HCT116 (cell line): ENCODE data around the gene ATAD3C. TPM values are rescaled to one million over a fixed set of nuclear protein-coding genes. Genes with fewer than 3 reads are reported as not detected.
"Not testable (repeated sequence)": the region's sequence is repeated elsewhere in the genome, so short reads cannot be mapped to it uniquely, and the experiment has no call there.

Experiments used
- ATAC-seq: fragments of 200-7000 bp; cut with Tn5 transposase; 2 replicates; pipeline ENCODE4 v1.9.1; 2020; ENCODE audit warnings: mild to moderate bottlenecking, moderate library complexity
- BruUV-seq: library from RNA; stranded (reverse); fragments of 400-500 nt; replicated peaks from 2 replicates; lab custom pipeline; 2021; lab: Mats Ljungman, UMichigan
- CTCF ChIA-PET: fragments of 300-600 bp; sonication (Branson Sonifier 250); formaldehyde crosslinking; loops from one replicate; lab custom pipeline; 2021; ENCODE audit warnings: antibody characterized with exemption; lab: Charles Lee
- POLR2A ChIA-PET: fragments of 300-600, 350-600 bp; sonication (Branson Sonifier 250); formaldehyde crosslinking; loops from one replicate; lab custom pipeline; 2021; ENCODE audit warnings: antibody characterized with exemption; lab: Charles Lee
- RAD21 ChIA-PET, 2 experiments: fragments of 300-600 bp; sonication (Branson Sonifier 250); formaldehyde crosslinking; loops; one replicate each; lab custom pipeline; 2023; ENCODE audit warnings: low total read pairs in 2 of 2; ENCODE audit not compliant: uncharacterized antibody in 2 of 2, unreplicated experiment in 2 of 2, low non-redundant PET in 1 of 2; lab: Charles Lee
- DNase-seq: peaks from one replicate; pipeline ENCODE4 v3.0.0-alpha.2; 2010; ENCODE audit warnings: low read depth, low spot score
- H2AFZ ChIP-seq: fragments of 200-600 bp; shearing (Covaris generic), sonication (generic); 2 replicates; pipeline ENCODE4 v1.6.1; 2017; ENCODE audit warnings: low read depth, mixed run types, mixed read lengths, antibody characterized with exemption, low read length; ENCODE audit not compliant: poor library complexity, severe bottlenecking
- H3K27ac ChIP-seq: 2 replicates; pipeline ENCODE4 v1.5.1; 2012; ENCODE audit warnings: low read depth, low read length
- H3K27me3 ChIP-seq: fragments of 200-600 bp; sonication (generic); 2 replicates; pipeline ENCODE4 v1.6.1; 2016; ENCODE audit warnings: mixed run types, low read length, mixed read lengths; ENCODE audit not compliant: insufficient read depth
- H3K36me3 ChIP-seq, 2 experiments: fragments of 200-500 bp in 1 of 2; fragments of 200-600 bp in 1 of 2; sonication (Bioruptor generic) in 1 of 2; sonication (generic) in 1 of 2; 2 replicates each; pipeline versions ENCODE4 v1.5.1 to v1.6.1; 2014 to 2016; ENCODE audit warnings: low read length in 2 of 2, inconsistent platforms in 1 of 2, mixed read lengths in 1 of 2, mixed run types in 1 of 2; ENCODE audit not compliant: insufficient read depth in 2 of 2, control insufficient read depth in 1 of 2
- H3K4me1 ChIP-seq, 2 experiments: fragments of 200-600 bp in 1 of 2; sonication (generic) in 1 of 2; 2 replicates each; pipeline versions ENCODE4 v1.5.1 to v1.6.1; 2012 to 2017; ENCODE audit warnings: low read length in 2 of 2, inconsistent platforms in 1 of 2, mild to moderate bottlenecking in 1 of 2, mixed read lengths in 1 of 2, mixed run types in 1 of 2, moderate library complexity in 1 of 2; ENCODE audit not compliant: insufficient read depth in 2 of 2, control insufficient read depth in 1 of 2
- H3K4me2 ChIP-seq: fragments of 200-600 bp; sonication (generic); 2 replicates; pipeline ENCODE4 v1.6.1; 2017; ENCODE audit warnings: mixed run types, low read length, mixed read lengths
- H3K4me3 ChIP-seq, 2 experiments: fragments of 200-600 bp in 1 of 2; sonication (generic) in 1 of 2; replicated peaks in 1 of 2; 2 replicates each; pipeline ENCODE4 v1.5.1; 2011 to 2016; ENCODE audit warnings: low read length in 2 of 2, control low read depth in 1 of 2, low read depth in 1 of 2, mild to moderate bottlenecking in 1 of 2, mixed read lengths in 1 of 2, mixed run types in 1 of 2
- H3K79me2 ChIP-seq: fragments of 200-600 bp; sonication (generic); 2 replicates; pipeline ENCODE4 v1.6.1; 2017; ENCODE audit warnings: mild to moderate bottlenecking, mixed run types, low read length, moderate library complexity, mixed read lengths; ENCODE audit not compliant: insufficient read depth
- H3K9ac ChIP-seq: fragments of 200-600 bp; sonication (generic); 2 replicates; pipeline ENCODE4 v1.6.1; 2016; ENCODE audit warnings: low read length, mixed read lengths
- H3K9me2 ChIP-seq: fragments of 200-600 bp; sonication (generic), shearing (Covaris generic); 2 replicates; pipeline ENCODE4 v1.6.1; 2017; ENCODE audit warnings: mixed run types, mild to moderate bottlenecking, moderate library complexity; ENCODE audit not compliant: insufficient read depth
- H3K9me3 ChIP-seq, 2 experiments: fragments of 200-500 bp in 1 of 2; fragments of 200-600 bp in 1 of 2; sonication (Bioruptor generic) in 1 of 2; sonication (generic) in 1 of 2; 2 replicates each; pipeline ENCODE4 v1.6.1; 2014 to 2017; ENCODE audit warnings: low read length in 2 of 2, mixed read lengths in 2 of 2, inconsistent platforms in 1 of 2, low read depth in 1 of 2, mild to moderate bottlenecking in 1 of 2, mixed run types in 1 of 2, moderate library complexity in 1 of 2; ENCODE audit not compliant: control insufficient read depth in 1 of 2, insufficient read depth in 1 of 2
- H4K20me1 ChIP-seq: fragments of 200-600 bp; sonication (generic), shearing (Covaris generic); 2 replicates; pipeline ENCODE4 v1.6.1; 2017; ENCODE audit warnings: mixed run types, mild to moderate bottlenecking, moderate library complexity; ENCODE audit not compliant: insufficient read depth
- EZH2 ChIP-seq: fragments of 200-600 bp; sonication (generic); IDR thresholded peaks from 2 replicates; pipeline ENCODE4 v1.6.1; 2017; ENCODE audit warnings: antibody characterized with exemption, mixed run types
- FOSL1 ChIP-seq: IDR thresholded peaks from 2 replicates; pipeline ENCODE4 v1.6.1; 2012; ENCODE audit warnings: low read depth
- JUND ChIP-seq: IDR thresholded peaks from 2 replicates; pipeline ENCODE4 v1.6.1; 2012
- RAD21 ChIP-seq: IDR thresholded peaks from 2 replicates; pipeline ENCODE4 v1.6.1; 2012; ENCODE audit warnings: low read depth, mild to moderate bottlenecking
- SIN3A ChIP-seq: IDR thresholded peaks from 2 replicates; pipeline ENCODE4 v1.6.1; 2012; ENCODE audit warnings: low read depth
- TCF7L2 ChIP-seq: IDR thresholded peaks from 2 replicates; pipeline ENCODE4 v1.7.0; 2011; ENCODE audit warnings: borderline replicate concordance, inconsistent platforms; ENCODE audit not compliant: insufficient read depth, insufficient read length; ENCODE audit errors: extremely low read depth
- intact Hi-C: fragments of 100-400 bp; cut with micrococcal nuclease; formaldehyde crosslinking; loops from 2 replicates; pipeline ENCODE4 v1.10.0; 2022
- total RNA-seq: library from RNA; stranded (reverse); gene quantifications from one replicate; pipeline ENCODE4 v1.2.1, GENCODE V29; 2021; ENCODE audit not compliant: unreplicated experiment
- TF ChIP-seq, protein P1 (sequence below): IDR thresholded peaks from 2 replicates; pipeline ENCODE4 v1.6.1; 2012
- TF ChIP-seq, protein P2 (sequence below): IDR thresholded peaks from 2 replicates; pipeline ENCODE4 v1.6.1; 2012; ENCODE audit warnings: low read depth
- TF ChIP-seq, protein P3 (sequence below): IDR thresholded peaks from 2 replicates; pipeline ENCODE4 v1.6.1; 2012

Gene ATAD3C
- total RNA-seq, 1 experiment from 2014 or later, result 0.61 TPM

- H4K20me1 ChIP-seq, ATAC-seq, H3K4me2 ChIP-seq, RAD21 ChIA-PET, H3K9me2 ChIP-seq, H3K27ac ChIP-seq, H3K27me3 ChIP-seq, H3K4me3 ChIP-seq, CTCF ChIA-PET, H3K9ac ChIP-seq, DNase-seq, BruUV-seq, H2AFZ ChIP-seq, H3K9me3 ChIP-seq, POLR2A ChIA-PET: not testable (repeated sequence)
- H3K79me2 ChIP-seq, result peaks cover 40% of the 10 kb centered on the region
- peaks cover 7 to 13% of the 10 kb centered on the region in 2 experiments; a peak in 3 of 4 replicates for H3K4me1 ChIP-seq
- intact Hi-C loops, result loop anchor here (5.0 kb wide), 1 partner anchor 58 kb away; the partner anchor contains the start of gene SSU72
- H3K36me3 ChIP-seq, result peaks cover 7 to 18% of the 10 kb centered on the region in 2 experiments; a peak in 3 of 4 replicates
Measured at GRCh38 chr1:1514376-1514775, 64.9 kb downstream of the ATAD3C start.

DNA sequence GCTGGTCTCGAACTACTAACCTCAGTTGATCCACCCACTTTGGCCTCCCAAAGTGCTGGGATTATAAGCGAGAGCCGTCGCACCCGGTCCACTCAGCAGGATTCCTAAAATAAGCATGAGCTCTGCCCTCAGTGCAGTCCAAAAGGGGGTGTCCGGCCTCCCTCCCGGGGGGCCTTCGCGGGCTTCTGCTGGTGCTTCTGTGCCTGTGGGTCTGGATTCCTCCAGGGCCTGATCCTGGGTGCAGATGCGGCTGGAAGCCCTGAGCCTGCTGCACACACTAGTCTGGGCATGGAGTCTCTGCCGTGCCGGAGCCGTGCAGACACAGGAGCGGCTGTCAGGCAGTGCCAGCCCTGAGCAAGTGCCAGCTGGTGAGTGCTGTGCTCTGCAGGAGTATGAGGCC is 67.4 kb downstream of the ATAD3C start:
- CTCF ChIA-PET, H4K20me1 ChIP-seq, ATAC-seq, POLR2A ChIA-PET, H3K4me1 ChIP-seq, H3K4me3 ChIP-seq, DNase-seq, H2AFZ ChIP-seq, RAD21 ChIA-PET, H3K9ac ChIP-seq, H3K27ac ChIP-seq, BruUV-seq, H3K9me3 ChIP-seq, H3K27me3 ChIP-seq, intact Hi-C loops, H3K4me2 ChIP-seq, H3K9me2 ChIP-seq: not testable (repeated sequence)
- Histone ChIP-seq H3K79me2 (peaks cover 44% of the 10 kb centered on the region), H3K36me3 (peaks cover 7 to 22% of the 10 kb centered on the region in 2 experiments; a peak in 3 of 4 replicates)

DNA sequence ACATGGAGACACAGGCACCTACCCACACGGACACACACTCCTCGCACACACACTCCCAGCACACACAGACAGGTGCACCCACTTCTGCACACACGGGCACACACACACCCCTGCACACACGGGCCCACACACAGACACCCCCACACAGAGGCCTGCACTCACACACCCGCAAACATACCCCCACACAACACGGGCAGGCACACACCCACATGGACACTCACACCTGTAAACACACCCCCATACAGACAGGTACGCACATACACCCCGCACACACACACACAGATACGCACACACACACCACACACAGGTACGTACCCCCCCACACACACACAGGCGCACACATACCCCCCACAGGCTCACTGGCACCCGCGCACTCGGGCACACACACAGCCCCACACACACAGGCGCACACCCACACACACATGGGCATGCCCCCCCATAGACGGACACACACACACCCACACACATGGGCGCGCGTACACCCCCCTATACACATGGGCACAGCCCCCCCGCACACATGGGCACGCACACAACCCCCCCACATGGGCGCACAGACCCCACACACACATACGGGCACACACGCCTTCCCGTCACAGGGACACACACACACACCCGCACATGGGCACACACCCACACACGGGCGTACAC is 68.6 kb downstream of the ATAD3C start:
- DNase-seq, result no peak
- H3K9ac ChIP-seq, result no peak overlapping the region
- peaks cover 0 to 3% of the 10 kb centered on the region in 2 experiments; a peak in 1 of 4 replicates for H3K4me1 ChIP-seq
- CTCF ChIA-PET, result no interaction called here
- peaks cover 41% of the 10 kb centered on the region for H3K79me2 ChIP-seq
- no peak overlapping the region for H3K4me2 ChIP-seq
- no peaks in the 10 kb centered on the region for H4K20me1 ChIP-seq
- RAD21 ChIA-PET, result no interaction called here
- intact Hi-C loops, result no loop called here
- no peaks in the 10 kb centered on the region for H3K27me3 ChIP-seq
- H3K4me3 ChIP-seq, result no peak overlapping the region
- no peaks in the 10 kb centered on the region for H3K9me3 ChIP-seq
- H3K27ac ChIP-seq, result no peak overlapping the region
- no TSS peak for BruUV-seq
- no peak; the same call in 1 of the 2 replicates for ATAC-seq
- POLR2A ChIA-PET, result no interaction called here
- H3K36me3 ChIP-seq, result peaks cover 7 to 22% of the 10 kb centered on the region in 2 experiments; a peak in 3 of 4 replicates
- H3K9me2 ChIP-seq, result no peaks in the 10 kb centered on the region
- H2AFZ ChIP-seq, result no peak overlapping the region
- no peak for TF ChIP-seq SIN3A
- TF ChIP-seq RAD21, result no peak
- TF ChIP-seq FOSL1, result no peak
- TF ChIP-seq, protein P1, sequence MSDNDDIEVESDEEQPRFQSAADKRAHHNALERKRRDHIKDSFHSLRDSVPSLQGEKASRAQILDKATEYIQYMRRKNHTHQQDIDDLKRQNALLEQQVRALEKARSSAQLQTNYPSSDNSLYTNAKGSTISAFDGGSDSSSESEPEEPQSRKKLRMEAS, result no peak
- no peak for TF ChIP-seq EZH2
- TF ChIP-seq, protein P2, sequence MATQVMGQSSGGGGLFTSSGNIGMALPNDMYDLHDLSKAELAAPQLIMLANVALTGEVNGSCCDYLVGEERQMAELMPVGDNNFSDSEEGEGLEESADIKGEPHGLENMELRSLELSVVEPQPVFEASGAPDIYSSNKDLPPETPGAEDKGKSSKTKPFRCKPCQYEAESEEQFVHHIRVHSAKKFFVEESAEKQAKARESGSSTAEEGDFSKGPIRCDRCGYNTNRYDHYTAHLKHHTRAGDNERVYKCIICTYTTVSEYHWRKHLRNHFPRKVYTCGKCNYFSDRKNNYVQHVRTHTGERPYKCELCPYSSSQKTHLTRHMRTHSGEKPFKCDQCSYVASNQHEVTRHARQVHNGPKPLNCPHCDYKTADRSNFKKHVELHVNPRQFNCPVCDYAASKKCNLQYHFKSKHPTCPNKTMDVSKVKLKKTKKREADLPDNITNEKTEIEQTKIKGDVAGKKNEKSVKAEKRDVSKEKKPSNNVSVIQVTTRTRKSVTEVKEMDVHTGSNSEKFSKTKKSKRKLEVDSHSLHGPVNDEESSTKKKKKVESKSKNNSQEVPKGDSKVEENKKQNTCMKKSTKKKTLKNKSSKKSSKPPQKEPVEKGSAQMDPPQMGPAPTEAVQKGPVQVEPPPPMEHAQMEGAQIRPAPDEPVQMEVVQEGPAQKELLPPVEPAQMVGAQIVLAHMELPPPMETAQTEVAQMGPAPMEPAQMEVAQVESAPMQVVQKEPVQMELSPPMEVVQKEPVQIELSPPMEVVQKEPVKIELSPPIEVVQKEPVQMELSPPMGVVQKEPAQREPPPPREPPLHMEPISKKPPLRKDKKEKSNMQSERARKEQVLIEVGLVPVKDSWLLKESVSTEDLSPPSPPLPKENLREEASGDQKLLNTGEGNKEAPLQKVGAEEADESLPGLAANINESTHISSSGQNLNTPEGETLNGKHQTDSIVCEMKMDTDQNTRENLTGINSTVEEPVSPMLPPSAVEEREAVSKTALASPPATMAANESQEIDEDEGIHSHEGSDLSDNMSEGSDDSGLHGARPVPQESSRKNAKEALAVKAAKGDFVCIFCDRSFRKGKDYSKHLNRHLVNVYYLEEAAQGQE, result no peak
- no peak for TF ChIP-seq TCF7L2
- TF ChIP-seq, protein P3, sequence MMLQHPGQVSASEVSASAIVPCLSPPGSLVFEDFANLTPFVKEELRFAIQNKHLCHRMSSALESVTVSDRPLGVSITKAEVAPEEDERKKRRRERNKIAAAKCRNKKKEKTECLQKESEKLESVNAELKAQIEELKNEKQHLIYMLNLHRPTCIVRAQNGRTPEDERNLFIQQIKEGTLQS, result no peak
- TF ChIP-seq JUND, result no peak
